Hepatic stellate cell (primary cell): ENCODE results near the gene VPS50.
"Not testable (repeated sequence)": the region's sequence is repeated elsewhere in the genome, so short reads cannot be mapped to it uniquely, and the experiment has no call there.

Source experiments
- DNase-seq: peaks from one replicate; pipeline ENCODE4 v3.0.0; 2011; ENCODE audit warnings: low spot score

VPS50 gene

GRCh38 chr7:93331706-93332105 is 99.5 kb downstream of the VPS50 start:
- no peak for DNase-seq

GRCh38 chr7:93332172-93332571 is 100.0 kb downstream of the VPS50 start:
- no peak for DNase-seq

GRCh38 chr7:93337052-93337451 is 104.9 kb downstream of the VPS50 start:
- DNase-seq: no peak

- DNase-seq: not testable (repeated sequence)
Measured at GRCh38 chr7:93342178-93342577, 110.0 kb downstream of the VPS50 start.

DNA sequence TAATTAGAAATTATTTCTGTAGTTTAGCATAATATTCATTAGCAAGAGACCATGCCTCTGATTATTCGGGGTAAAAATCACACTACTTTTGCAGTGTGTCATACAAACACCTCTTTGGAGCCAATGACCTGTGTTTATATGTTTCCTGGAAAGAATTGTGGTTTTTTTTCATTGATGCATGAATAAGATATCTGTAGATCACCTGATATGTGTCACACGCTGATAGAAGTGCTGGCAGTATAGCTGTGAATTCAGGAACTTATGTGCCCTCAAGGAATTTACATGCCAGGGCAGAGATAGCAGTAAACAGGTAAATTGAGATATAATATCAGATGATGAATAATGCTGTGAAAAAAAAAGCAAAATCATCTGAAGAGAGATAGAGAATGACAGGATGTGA is 118.2 kb downstream of the VPS50 start:
- no peak for DNase-seq

DNA sequence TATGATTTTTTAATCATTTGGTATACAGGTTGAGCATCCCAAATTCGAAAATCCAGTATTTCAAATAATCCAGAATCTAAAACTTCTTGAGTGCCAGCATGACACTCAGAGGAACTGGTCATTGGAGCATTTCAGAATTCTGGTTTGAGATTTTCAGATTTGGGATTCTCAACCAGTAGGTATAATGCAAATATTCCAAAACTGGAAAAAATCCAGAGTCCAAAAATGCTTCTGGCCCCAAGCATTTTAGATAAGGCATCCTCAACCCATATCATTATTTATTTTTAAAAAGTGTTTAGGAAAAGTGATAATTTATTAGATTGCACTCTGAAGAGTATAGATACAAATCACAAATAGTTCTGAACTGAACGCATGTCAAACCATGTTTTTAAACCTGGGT is 120.7 kb downstream of the VPS50 start:
- no peak for DNase-seq

- DNase-seq: no peak
Measured at GRCh38 chr7:93354815-93355214, 122.6 kb downstream of the VPS50 start.

DNA sequence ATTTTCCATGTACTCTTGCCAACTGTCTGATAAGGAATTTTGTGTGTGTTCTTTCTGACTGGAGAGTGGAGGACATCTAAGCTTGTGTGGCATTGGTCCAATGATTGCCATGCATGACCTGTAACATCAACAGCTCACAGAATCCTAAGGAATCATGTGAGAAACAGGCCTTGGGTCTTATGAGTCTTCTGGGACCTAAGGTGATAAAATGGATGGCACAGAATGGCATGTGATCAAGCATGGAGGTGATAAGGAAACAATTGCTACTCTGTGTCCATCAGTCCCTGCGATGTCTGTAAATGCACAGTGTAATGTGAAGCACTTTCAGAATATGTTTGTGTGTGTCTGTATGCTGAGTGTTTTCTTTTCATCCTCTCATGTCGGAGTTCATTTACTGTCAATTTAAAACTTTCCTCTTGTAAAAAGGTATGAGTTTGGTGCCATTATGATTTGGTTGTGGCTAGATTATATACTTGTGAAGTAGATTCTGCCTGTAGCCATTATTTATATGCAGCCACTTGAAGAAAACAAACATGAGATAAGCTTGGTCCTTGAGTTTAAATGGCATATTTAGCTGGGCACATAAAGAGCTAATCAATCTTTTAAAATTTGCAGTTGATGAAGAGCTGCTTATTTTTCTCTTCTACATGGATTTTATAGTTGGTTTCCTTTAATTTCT is 127.5 kb downstream of the VPS50 start:
- no peak for DNase-seq

- no peak for DNase-seq
Measured at GRCh38 chr7:93361853-93362252, 129.7 kb downstream of the VPS50 start.

DNA sequence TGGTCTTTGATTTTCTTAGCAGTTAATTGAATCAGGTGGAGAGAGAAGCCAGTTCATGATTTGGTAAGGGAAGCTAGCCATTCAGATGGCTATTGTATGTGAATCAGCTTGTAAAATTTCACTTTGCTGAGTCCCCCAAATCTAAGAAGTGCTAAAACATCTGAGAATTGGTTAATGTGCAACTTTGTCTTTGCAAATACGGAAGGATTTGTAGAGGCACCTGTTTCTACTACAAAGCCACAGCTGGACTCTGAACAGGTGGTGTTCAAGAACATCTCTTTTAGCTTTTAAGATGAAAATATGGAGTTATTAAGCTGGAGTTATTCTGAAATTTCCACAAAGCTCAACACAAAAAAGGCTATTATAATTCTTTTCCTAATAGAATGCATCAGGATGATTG is 132.6 kb downstream of the VPS50 start:
- no peak for DNase-seq

DNA sequence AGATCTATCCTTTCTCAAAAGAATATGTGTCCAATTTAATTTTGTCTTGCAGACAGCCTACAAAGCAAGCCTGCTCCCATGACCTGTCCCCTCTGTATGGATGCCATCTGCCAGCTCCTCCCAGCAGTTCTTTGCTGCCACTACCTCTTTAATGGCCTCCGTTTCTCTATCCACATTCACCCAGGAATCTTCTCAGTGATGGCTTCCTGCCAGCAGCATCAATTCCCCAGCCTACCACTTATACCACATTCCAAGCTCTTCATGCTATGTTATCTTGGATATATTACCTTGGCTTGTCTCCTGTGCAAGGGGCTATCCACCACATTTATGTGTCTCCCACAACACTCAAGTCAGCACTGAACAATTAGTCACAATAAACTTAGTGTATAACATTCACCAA is 133.2 kb downstream of the VPS50 start:
- no peak for DNase-seq

- DNase-seq: no peak
Measured at GRCh38 chr7:93366816-93367215, 134.7 kb downstream of the VPS50 start.

- DNase-seq: no peak
Measured at GRCh38 chr7:93367254-93367653, 135.1 kb downstream of the VPS50 start.

- not testable (repeated sequence) for DNase-seq
Measured at GRCh38 chr7:93370937-93371336, 138.8 kb downstream of the VPS50 start.

- no peak for DNase-seq
Measured at GRCh38 chr7:93373537-93373936, 141.4 kb downstream of the VPS50 start.

- DNase-seq: peak; percentile 7
Measured at GRCh38 chr7:93374345-93374940, 142.3 kb downstream of the VPS50 start.

- no peak for DNase-seq
Measured at GRCh38 chr7:93375603-93376002, 143.4 kb downstream of the VPS50 start.

- no peak for DNase-seq
Measured at GRCh38 chr7:93378131-93378760, 146.1 kb downstream of the VPS50 start.

GRCh38 chr7:93382362-93382761 is 150.2 kb downstream of the VPS50 start:
- no peak for DNase-seq

- DNase-seq: no peak
Measured at GRCh38 chr7:93390660-93391059, 158.5 kb downstream of the VPS50 start.

DNA sequence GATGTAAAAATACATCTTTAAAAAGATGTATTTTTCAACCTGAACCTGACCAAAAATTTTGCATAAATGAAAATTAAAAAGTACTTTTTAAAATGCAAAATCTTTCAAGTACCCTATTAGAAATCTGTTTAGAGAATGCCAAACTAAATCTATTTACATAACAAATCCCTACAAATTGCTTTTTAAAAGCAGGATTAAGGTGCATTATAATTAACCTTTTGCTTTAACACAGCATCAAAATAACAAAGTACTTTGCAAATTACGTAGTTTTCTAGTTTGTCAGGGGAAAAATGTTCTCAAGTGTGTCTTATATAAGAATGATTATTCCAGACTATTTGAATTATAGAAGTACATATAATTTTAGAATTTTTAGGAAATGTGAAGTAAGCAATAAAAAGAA is 160.8 kb downstream of the VPS50 start:
- no peak for DNase-seq

DNA sequence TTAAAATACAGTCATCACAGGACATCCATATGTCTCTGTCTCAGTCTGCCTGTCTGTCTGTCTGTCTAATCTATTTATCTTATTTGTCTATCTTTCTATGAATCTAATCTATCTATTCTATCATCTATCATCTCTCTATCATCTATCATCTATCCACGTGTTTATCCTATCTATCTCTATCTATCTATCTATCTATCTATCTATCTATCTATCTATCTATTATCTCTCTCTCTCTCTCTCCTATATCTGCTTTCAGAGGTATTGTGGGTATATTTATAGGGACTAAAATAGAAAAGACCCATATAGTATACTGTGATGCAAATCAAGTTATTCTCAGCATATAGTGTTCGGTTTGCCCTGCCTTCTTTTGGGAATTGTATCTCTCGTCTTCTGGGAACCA is 167.5 kb downstream of the VPS50 start:
- no peak for DNase-seq

GRCh38 chr7:93402944-93403343 is 170.8 kb downstream of the VPS50 start:
- DNase-seq: no peak

- no peak for DNase-seq
Measured at GRCh38 chr7:93407239-93407638, 175.1 kb downstream of the VPS50 start.
